Ishikawa (cell line): ENCODE results near the gene CLNK.

Experiments
- CEBPB ChIP-seq: IDR thresholded peaks from 2 replicates; pipeline ENCODE4 v1.6.1; 2012
- CREB1 ChIP-seq: IDR thresholded peaks from 2 replicates; pipeline ENCODE4 v1.6.1; 2012; ENCODE audit warnings: low read depth
- EGR1 ChIP-seq: IDR thresholded peaks from 2 replicates; pipeline ENCODE4 v1.6.1; 2012
- EP300 ChIP-seq: IDR thresholded peaks from 2 replicates; pipeline ENCODE4 v1.6.1; 2012; ENCODE audit warnings: borderline replicate concordance
- MAX ChIP-seq: IDR thresholded peaks from 2 replicates; pipeline ENCODE4 v1.6.1; 2012
- NFIC ChIP-seq: IDR thresholded peaks from 2 replicates; pipeline ENCODE4 v1.6.1; 2012
- RAD21 ChIP-seq: IDR thresholded peaks from 2 replicates; pipeline ENCODE4 v1.6.1; 2012; ENCODE audit warnings: low read depth
- REST ChIP-seq: IDR thresholded peaks from 2 replicates; pipeline ENCODE4 v1.6.1; 2012; ENCODE audit warnings: low read depth, mild to moderate bottlenecking
- TAF1 ChIP-seq: IDR thresholded peaks from 2 replicates; pipeline ENCODE4 v1.6.1; 2012; ENCODE audit warnings: low read depth, mild to moderate bottlenecking
- TCF12 ChIP-seq: IDR thresholded peaks from 2 replicates; pipeline ENCODE4 v1.6.1; 2012; ENCODE audit warnings: low read depth
- TEAD4 ChIP-seq: IDR thresholded peaks from 2 replicates; pipeline ENCODE4 v1.6.1; 2012
- USF1 ChIP-seq: IDR thresholded peaks from 2 replicates; pipeline ENCODE4 v1.6.1; 2012
- YY1 ChIP-seq: IDR thresholded peaks from 2 replicates; pipeline ENCODE4 v1.6.1; 2012; ENCODE audit warnings: low read depth
- ZBTB7A ChIP-seq: IDR thresholded peaks from 2 replicates; pipeline ENCODE4 v1.6.1; 2012; ENCODE audit warnings: low read depth

GRCh38 chr4:10716163-10716562 lies 31.6 kb upstream of the CLNK start:
- TF ChIP-seq CEBPB (no peak), ZBTB7A (no peak), TCF12 (no peak), EGR1 (no peak), YY1 (no peak), EP300 (no peak), TAF1 (no peak), RAD21 (no peak), CREB1 (no peak), NFIC (no peak), REST (no peak), TEAD4 (no peak), MAX (no peak), USF1 (no peak)
